Endodermal cell (in vitro differentiated cells): ENCODE results near the gene SPECC1. TPM values are rescaled to one million over a fixed set of nuclear protein-coding genes. Genes with fewer than 3 reads are reported as not detected.

Source experiments
- DNase-seq: peaks from one replicate; pipeline ENCODE4 v3.0.0-alpha.2; 2017
- H3K27ac ChIP-seq: 2 replicates; pipeline ENCODE4 v1.5.1; 2013; ENCODE audit warnings: mild to moderate bottlenecking, low read depth, low read length, moderate library complexity
- H3K27me3 ChIP-seq: 2 replicates; pipeline ENCODE4 v1.6.1; 2013; ENCODE audit warnings: mild to moderate bottlenecking, low read length, moderate library complexity; ENCODE audit not compliant: insufficient read depth, control insufficient read depth, poor library complexity, severe bottlenecking
- H3K36me3 ChIP-seq: 2 replicates; pipeline ENCODE4 v1.7.0; 2013; ENCODE audit warnings: mild to moderate bottlenecking, low read length, moderate library complexity; ENCODE audit not compliant: control insufficient read depth, insufficient read depth
- H3K4me1 ChIP-seq: one replicate; pipeline ENCODE4 v1.7.0; 2013; ENCODE audit warnings: low read length; ENCODE audit not compliant: control insufficient read depth, insufficient read depth
- H3K4me3 ChIP-seq: 2 replicates; pipeline ENCODE4 v1.5.1; 2013; ENCODE audit warnings: mild to moderate bottlenecking, low read length, moderate library complexity
- H3K9ac ChIP-seq: 2 replicates; pipeline ENCODE4 v1.6.1; 2013; ENCODE audit warnings: mild to moderate bottlenecking, low read length, moderate library complexity; ENCODE audit not compliant: poor library complexity, severe bottlenecking; ENCODE audit errors: extremely low read depth
- H3K9me3 ChIP-seq: 2 replicates; pipeline ENCODE4 v1.6.1; 2013; ENCODE audit warnings: mild to moderate bottlenecking, low read length, moderate library complexity; ENCODE audit not compliant: control insufficient read depth
- H3K27ac Mint-ChIP-seq: 2 replicates; pipeline ENCODE4 v1.8.0; 2020; ENCODE audit warnings: mixed read lengths
- H3K27me3 Mint-ChIP-seq: 2 replicates; pipeline ENCODE4 v1.8.0; 2021; ENCODE audit warnings: mild to moderate bottlenecking, mixed read lengths; ENCODE audit not compliant: insufficient read depth
- H3K36me3 Mint-ChIP-seq: 2 replicates; pipeline ENCODE4 v1.8.0; 2020; ENCODE audit warnings: low read depth, mixed read lengths
- H3K4me1 Mint-ChIP-seq: 2 replicates; pipeline ENCODE4 v1.8.0; 2020; ENCODE audit warnings: mixed read lengths
- H3K4me3 Mint-ChIP-seq: 2 replicates; pipeline ENCODE4 v1.8.0; 2020; ENCODE audit warnings: mild to moderate bottlenecking, moderate library complexity, mixed read lengths
- H3K9me3 Mint-ChIP-seq: 2 replicates; pipeline ENCODE4 v1.8.0; 2020; ENCODE audit warnings: mild to moderate bottlenecking, mixed read lengths
- WGBS, 2 experiments: methylation state at CpG; one replicate each; pipeline versions ENCODE4 v1.1.5 to v1.1.7; 2013; ENCODE audit warnings: missing lambda C conversion rate in 2 of 2, mixed read lengths in 1 of 2; ENCODE audit not compliant: insufficient coverage in 1 of 2, insufficient read length in 1 of 2; 5-methylcytosine and 5-hydroxymethylcytosine counted together
- total RNA-seq, 2 donors: library from RNA; stranded (reverse); fragmentation: NEBNext Ultra II Directional in 1 of 2; extraction: Animal tissue kit (Norgen Biotek cat#: 25700) in 1 of 2; gene quantifications; 2 replicates in 1 of 2; 3 replicates in 1 of 2; pipeline ENCODE4 v1.2.1, GENCODE V29; 2021
- TF ChIP-seq, protein P1 (sequence below): fragments of 200-600 bp; sonication (generic); conservative IDR thresholded peaks from 2 replicates; pipeline ENCODE4 v1.5.0; 2021; ENCODE audit warnings: antibody characterized with exemption, mild to moderate bottlenecking

Gene SPECC1
- total RNA-seq, 2 donors from 2014 or later: 48.7 to 60.6 TPM

DNA sequence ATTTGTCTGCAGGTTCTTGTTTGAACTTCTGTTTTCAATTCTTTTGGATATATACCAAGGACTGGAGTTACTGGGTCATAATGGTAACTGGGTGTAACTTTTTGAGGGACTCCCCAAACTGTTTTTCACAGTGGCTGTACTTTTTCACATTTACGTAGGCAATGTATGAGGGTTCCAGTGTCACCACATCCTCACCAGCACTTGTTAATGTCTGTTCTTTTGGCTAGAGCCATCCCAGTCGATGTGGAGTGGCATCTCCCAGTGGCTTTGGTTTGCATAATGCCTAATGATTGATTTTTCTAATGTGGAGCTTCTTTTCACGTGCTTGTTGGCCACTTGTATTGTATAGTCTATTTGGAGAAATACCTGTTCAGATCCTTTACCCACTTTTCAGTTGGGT, 59.3 kb downstream of the SPECC1 start:
- no peaks in the 10 kb centered on the region for H3K4me1 ChIP-seq
- no peak for DNase-seq
- Mint-ChIP-seq H3K4me1 (peaks cover 3% of the 10 kb centered on the region), H3K27ac (no peak overlapping the region), H3K4me3 (no peak overlapping the region), H3K9me3 (no peaks in the 10 kb centered on the region), H3K36me3 (no peaks in the 10 kb centered on the region), H3K27me3 (no peaks in the 10 kb centered on the region)
- WGBS, 2 experiments: 90 to 95% methylated on average over 1 to 2 of the region's 3 CpGs
- no peaks in the 10 kb centered on the region for H3K27me3 ChIP-seq
- TF ChIP-seq, protein P1, sequence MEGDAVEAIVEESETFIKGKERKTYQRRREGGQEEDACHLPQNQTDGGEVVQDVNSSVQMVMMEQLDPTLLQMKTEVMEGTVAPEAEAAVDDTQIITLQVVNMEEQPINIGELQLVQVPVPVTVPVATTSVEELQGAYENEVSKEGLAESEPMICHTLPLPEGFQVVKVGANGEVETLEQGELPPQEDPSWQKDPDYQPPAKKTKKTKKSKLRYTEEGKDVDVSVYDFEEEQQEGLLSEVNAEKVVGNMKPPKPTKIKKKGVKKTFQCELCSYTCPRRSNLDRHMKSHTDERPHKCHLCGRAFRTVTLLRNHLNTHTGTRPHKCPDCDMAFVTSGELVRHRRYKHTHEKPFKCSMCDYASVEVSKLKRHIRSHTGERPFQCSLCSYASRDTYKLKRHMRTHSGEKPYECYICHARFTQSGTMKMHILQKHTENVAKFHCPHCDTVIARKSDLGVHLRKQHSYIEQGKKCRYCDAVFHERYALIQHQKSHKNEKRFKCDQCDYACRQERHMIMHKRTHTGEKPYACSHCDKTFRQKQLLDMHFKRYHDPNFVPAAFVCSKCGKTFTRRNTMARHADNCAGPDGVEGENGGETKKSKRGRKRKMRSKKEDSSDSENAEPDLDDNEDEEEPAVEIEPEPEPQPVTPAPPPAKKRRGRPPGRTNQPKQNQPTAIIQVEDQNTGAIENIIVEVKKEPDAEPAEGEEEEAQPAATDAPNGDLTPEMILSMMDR: no peak
- H3K27ac ChIP-seq: no peak overlapping the region
- no peaks in the 10 kb centered on the region for H3K36me3 ChIP-seq
- no peaks in the 10 kb centered on the region for H3K9me3 ChIP-seq
- H3K4me3 ChIP-seq: no peak overlapping the region
- no peak overlapping the region for H3K9ac ChIP-seq

DNA sequence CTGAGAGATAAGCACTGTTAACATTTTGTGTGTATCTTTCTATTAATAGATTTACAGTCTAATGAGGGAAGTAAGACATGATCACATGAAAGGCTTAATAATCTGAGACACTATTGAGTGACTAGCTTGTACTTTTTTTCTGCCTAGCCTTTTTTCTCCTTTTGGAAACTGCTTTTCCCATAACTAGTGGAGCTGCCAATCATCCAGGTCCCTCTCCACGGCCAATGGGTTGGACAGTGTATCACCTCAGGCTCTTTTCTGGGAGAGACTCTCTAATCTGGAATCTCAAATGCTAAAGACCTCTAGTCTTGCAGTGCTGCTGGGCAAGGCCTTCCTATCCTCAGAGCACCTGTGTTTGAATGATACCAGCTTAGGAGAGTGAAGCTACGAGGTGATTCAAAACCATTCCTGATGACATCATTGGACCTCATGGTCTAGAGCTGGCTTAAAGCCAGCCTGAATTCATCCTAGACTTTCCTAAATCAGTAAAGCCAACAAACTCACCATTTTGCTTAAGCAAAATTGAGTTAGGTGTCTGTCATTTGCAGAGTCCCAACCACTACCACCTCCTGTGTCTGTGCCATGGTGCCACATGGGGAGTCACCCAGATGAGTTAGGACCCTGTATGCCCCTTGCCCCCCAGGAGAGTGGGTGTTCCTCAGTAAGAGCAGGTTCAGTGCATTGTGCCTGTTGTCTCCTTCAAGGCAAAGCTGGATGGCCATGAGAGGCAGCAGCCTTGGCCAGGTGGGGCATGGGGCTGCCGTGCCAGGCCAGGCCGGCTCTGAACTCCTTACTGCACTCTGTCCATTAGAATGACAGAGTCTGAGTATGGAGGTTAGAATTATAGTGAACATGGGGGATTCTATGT, 62.9 kb downstream of the SPECC1 start:
- Mint-ChIP-seq H3K27me3 (no peaks in the 10 kb centered on the region), H3K9me3 (no peaks in the 10 kb centered on the region), H3K4me1 (peaks cover 3% of the 10 kb centered on the region), H3K36me3 (no peaks in the 10 kb centered on the region), H3K4me3 (no peak overlapping the region), H3K27ac (no peak overlapping the region)
- 92 to 93% methylated on average over 2 to 4 of the region's 4 CpGs for WGBS, 2 experiments
- TF ChIP-seq, protein P1: no peak
- DNase-seq: no peak
- no peaks in the 10 kb centered on the region for H3K9me3 ChIP-seq
- H3K27ac ChIP-seq: no peak overlapping the region
- H3K4me3 ChIP-seq: no peak overlapping the region
- H3K36me3 ChIP-seq: no peaks in the 10 kb centered on the region
- no peak overlapping the region for H3K9ac ChIP-seq
- no peaks in the 10 kb centered on the region for H3K27me3 ChIP-seq
- H3K4me1 ChIP-seq: no peaks in the 10 kb centered on the region

DNA sequence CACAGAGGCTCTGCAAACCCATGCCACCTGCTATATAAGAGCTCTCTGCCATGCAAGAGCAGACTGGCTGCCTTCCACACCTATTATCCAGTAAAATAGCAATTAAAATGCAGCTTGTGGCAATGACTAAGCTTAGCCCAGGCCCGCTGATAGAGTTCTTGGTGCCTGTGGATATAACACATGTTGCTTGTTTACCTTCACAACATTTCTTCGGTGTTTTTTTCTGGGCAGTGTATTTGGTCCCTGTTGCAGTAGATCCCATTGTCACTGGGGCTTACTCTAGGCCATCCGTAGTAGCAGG, 63.5 kb downstream of the SPECC1 start:
- Histone ChIP-seq H3K9me3 (no peaks in the 10 kb centered on the region), H3K27me3 (no peaks in the 10 kb centered on the region), H3K36me3 (no peaks in the 10 kb centered on the region), H3K9ac (no peak overlapping the region), H3K4me3 (no peak overlapping the region), H3K4me1 (no peaks in the 10 kb centered on the region), H3K27ac (no peak overlapping the region)
- Mint-ChIP-seq H3K27ac (no peak overlapping the region), H3K27me3 (no peaks in the 10 kb centered on the region), H3K4me1 (peaks cover 3% of the 10 kb centered on the region), H3K36me3 (no peaks in the 10 kb centered on the region), H3K4me3 (no peak overlapping the region), H3K9me3 (no peaks in the 10 kb centered on the region)
- DNase-seq: no peak
- 92 to 100% methylated on average over 2 to 3 of the region's 3 CpGs for WGBS, 2 experiments
- TF ChIP-seq, protein P1: no peak
